ENCODE results near the gene LALBA.
"Not testable (repeated sequence)": the region's sequence is repeated elsewhere in the genome, so short reads cannot be mapped to it uniquely, and the experiment has no call there.

Gene LALBA

GRCh38 chr12:48527891-48528670 lies 41.8 kb downstream of the LALBA start:
- no peak for DNase-seq (ENCODE audit: low spot score)

GRCh38 chr12:48525332-48525731 lies 44.5 kb downstream of the LALBA start, which contains the start of gene OR8S1:
TSS of gene OR8S1 (plus strand) at chr12:48525632. CDS start at chr12:48525632, 0 bp downstream.
- DNase-seq (ENCODE audit: low spot score): no peak

GRCh38 chr12:48520381-48520780 lies 49.5 kb downstream of the LALBA start:
- DNase-seq (ENCODE audit: low spot score): not testable (repeated sequence)

Measured in Ammon's horn (tissue), 1 donor.